ENCODE data around the gene RSKR.
"Not testable (repeated sequence)": the region's sequence is repeated elsewhere in the genome, so short reads cannot be mapped to it uniquely, and the experiment has no call there.

- TF ChIP-seq CTCF (conservative IDR thresholded peaks at IDR 0.05); ZFX (IDR thresholded peaks at IDR 0.05): not testable (repeated sequence)
Measured at GRCh38 chr17:28576016-28576415, 38.0 kb downstream of the RSKR start.

Data from C4-2B (cell line).